Stimulated activated CD8-positive, alpha-beta memory T cell treated with anti-CD3 and anti-CD28 coated beads, Interleukin-15, amount 100 ng/mL, for 1 hour (primary cell): Measurements from ENCODE around the gene SLC39A2.
"Not testable (repeated sequence)": the region's sequence is repeated elsewhere in the genome, so short reads cannot be mapped to it uniquely, and the experiment has no call there.

Source experiments
- DNase-seq: peaks from one replicate; pipeline ENCODE4 v3.0.0-alpha.2; 2020; ENCODE audit warnings: low read depth

Gene SLC39A2

GRCh38 chr14:21025371-21026273 is 26.5 kb downstream of the SLC39A2 start:
- no peak for DNase-seq

GRCh38 chr14:21026274-21026987 is 27.3 kb downstream of the SLC39A2 start:
- no peak for DNase-seq

- no peak for DNase-seq
Measured at GRCh38 chr14:21026988-21027315, 27.9 kb downstream of the SLC39A2 start.

GRCh38 chr14:21029917-21030316 is 30.8 kb downstream of the SLC39A2 start, which contains the start of gene TPPP2:
Gene TPPP2 (plus strand): TSS chr14:21030217. CDS start chr14:21030582, 365 bp downstream.
- DNase-seq: no peak

GRCh38 chr14:21030531-21030930 is 31.4 kb downstream of the SLC39A2 start:
- no peak for DNase-seq

GRCh38 chr14:21032326-21033132 is 33.4 kb downstream of the SLC39A2 start:
- no peak for DNase-seq

GRCh38 chr14:21033133-21033698 is 34.1 kb downstream of the SLC39A2 start:
- no peak for DNase-seq

GRCh38 chr14:21034707-21035106 is 35.6 kb downstream of the SLC39A2 start, which contains the start of gene RNASE13:
Gene RNASE13 (minus strand): TSS chr14:21034807. CDS start chr14:21034288, 519 bp downstream.
- DNase-seq: no peak

GRCh38 chr14:21036751-21037150 is 37.7 kb downstream of the SLC39A2 start:
- DNase-seq: no peak

- no peak for DNase-seq
Measured at GRCh38 chr14:21037156-21037555, 38.1 kb downstream of the SLC39A2 start.

- no peak for DNase-seq
Measured at GRCh38 chr14:21038441-21039422, 39.6 kb downstream of the SLC39A2 start.

- no peak for DNase-seq
Measured at GRCh38 chr14:21039585-21040369, 40.7 kb downstream of the SLC39A2 start.

GRCh38 chr14:21040370-21040925 is 41.4 kb downstream of the SLC39A2 start:
- no peak for DNase-seq

GRCh38 chr14:21040941-21041340 is 41.8 kb downstream of the SLC39A2 start:
- not testable (repeated sequence) for DNase-seq

GRCh38 chr14:21041676-21042433 is 42.8 kb downstream of the SLC39A2 start, which contains the start of gene RNASE7:
Gene RNASE7 (plus strand): TSS chr14:21042362. CDS start chr14:21042993, 631 bp downstream.
- DNase-seq: no peak

- DNase-seq: no peak
Measured at GRCh38 chr14:21042918-21043317, 43.8 kb downstream of the SLC39A2 start.

GRCh38 chr14:21043387-21043973 is 44.4 kb downstream of the SLC39A2 start:
- DNase-seq: no peak

GRCh38 chr14:21043974-21044618 is 45.0 kb downstream of the SLC39A2 start:
- DNase-seq: no peak
